ENCODE measurements around the gene NGF. TPM values are rescaled to one million over a fixed set of nuclear protein-coding genes. Genes with fewer than 3 reads are reported as not detected.

NGF gene
- total RNA-seq, 3 donors from 2014 or later, result 0.29 to 1.6 (median 0.39) TPM

- ATAC-seq, result no peak
- Histone ChIP-seq H3K4me1 (ENCODE audit: low read depth) (no peaks in the 10 kb centered on the region), H3K4me3 (no peak overlapping the region), H3K36me3 (ENCODE audit: low read depth) (no peaks in the 10 kb centered on the region), H3K9me3 (no peaks in the 10 kb centered on the region)
- DNase-seq, result no peak
- intact Hi-C loops (cut with DNase I, micrococcal nuclease), result no loop called here
- no peak for TF ChIP-seq CTCF (IDR thresholded peaks at IDR 0.05)
Observed at GRCh38 chr1:115356356-115356755, 18.3 kb upstream of the NGF start.

- intact Hi-C loops (cut with DNase I, micrococcal nuclease), result no loop called here
- Histone ChIP-seq H3K4me1 (ENCODE audit: low read depth) (no peaks in the 10 kb centered on the region), H3K9me3 (no peaks in the 10 kb centered on the region), H3K4me3 (no peak overlapping the region), H3K36me3 (ENCODE audit: low read depth) (no peaks in the 10 kb centered on the region)
- ATAC-seq (no peak), DNase-seq (no peak)
- no peak for TF ChIP-seq CTCF (IDR thresholded peaks at IDR 0.05)
Observed at GRCh38 chr1:115355069-115355468, 17.0 kb upstream of the NGF start.

- DNase-seq (no peak), ATAC-seq (no peak)
- Histone ChIP-seq H3K4me1 (ENCODE audit: low read depth) (no peaks in the 10 kb centered on the region), H3K36me3 (ENCODE audit: low read depth) (no peaks in the 10 kb centered on the region), H3K9me3 (no peaks in the 10 kb centered on the region), H3K4me3 (no peak overlapping the region)
- intact Hi-C loops (cut with DNase I, micrococcal nuclease), result no loop called here
- TF ChIP-seq CTCF (IDR thresholded peaks at IDR 0.05), result no peak
Observed at GRCh38 chr1:115351143-115351542, 13.1 kb upstream of the NGF start.

- no peak for DNase-seq
- no peak for TF ChIP-seq CTCF (IDR thresholded peaks at IDR 0.05)
- Histone ChIP-seq H3K4me1 (ENCODE audit: low read depth) (no peaks in the 10 kb centered on the region), H3K36me3 (ENCODE audit: low read depth) (no peaks in the 10 kb centered on the region), H3K9me3 (no peaks in the 10 kb centered on the region), H3K4me3 (no peak overlapping the region)
- intact Hi-C loops (cut with DNase I, micrococcal nuclease), result no loop called here
- ATAC-seq, result no peak
Observed at GRCh38 chr1:115348636-115349035, 10.6 kb upstream of the NGF start.

GRCh38 chr1:115347282-115347681 is 9.2 kb upstream of the NGF start:
- H3K4me1 ChIP-seq (ENCODE audit: low read depth), result no peaks in the 10 kb centered on the region
- intact Hi-C loops (cut with DNase I, micrococcal nuclease), result no loop called here
- ATAC-seq, result no peak

More at GRCh38 chr1:115347282-115347681, 9.2 kb upstream of the NGF start:
- Histone ChIP-seq H3K36me3 (ENCODE audit: low read depth) (no peaks in the 10 kb centered on the region), H3K9me3 (no peaks in the 10 kb centered on the region), H3K4me3 (no peak overlapping the region)
- TF ChIP-seq CTCF (IDR thresholded peaks at IDR 0.05), result no peak
- DNase-seq, result no peak

All from mucosa of descending colon (tissue), 3 donors.